SH-SY5Y (cell line): ENCODE results near the gene FMN2.

Source experiments
- GATA2 ChIP-seq: IDR thresholded peaks from 2 replicates; pipeline ENCODE4 v1.6.1; 2011; ENCODE audit warnings: mild to moderate bottlenecking, low read depth, low read length
- GATA3 ChIP-seq: IDR thresholded peaks from 2 replicates; pipeline ENCODE4 v1.6.1; 2011; ENCODE audit warnings: low read depth, mild to moderate bottlenecking, low read length, moderate library complexity

DNA sequence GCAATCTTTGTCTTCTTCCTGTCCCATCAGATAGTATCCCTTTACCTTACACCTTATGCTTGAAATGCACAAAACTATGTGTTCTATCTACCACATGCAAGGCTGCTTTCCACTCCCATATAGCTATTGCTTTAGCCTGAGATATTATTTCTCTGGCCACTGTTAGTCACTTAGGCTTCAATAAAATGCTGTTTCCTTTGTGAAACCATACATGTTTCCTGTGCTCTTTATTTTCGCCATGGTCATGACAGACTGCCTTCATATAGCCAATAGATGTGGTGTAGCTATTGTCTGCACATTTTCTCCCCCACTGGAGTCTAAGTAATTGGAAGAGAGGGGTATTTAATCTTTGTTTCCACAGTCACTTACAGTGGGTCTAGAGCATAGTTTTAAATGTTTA is 411.9 kb downstream of the FMN2 start:
- TF ChIP-seq GATA2 (no peak), GATA3 (no peak)
